Heart left ventricle (tissue), 16 donors: ENCODE results near the gene FAM20B. TPM values are rescaled to one million over a fixed set of nuclear protein-coding genes. Genes with fewer than 3 reads are reported as not detected.
"Not testable (repeated sequence)": the region's sequence is repeated elsewhere in the genome, so short reads cannot be mapped to it uniquely, and the experiment has no call there.

Experiments
- ATAC-seq, 4 donors: fragments of 200-7000 bp; cut with Tn5 transposase; one replicate each; pipeline ENCODE4 v1.9.1; 2020 to 2022; ENCODE audit warnings: moderate library complexity in 4 of 4, mild to moderate bottlenecking in 3 of 4, moderate number of reproducible peaks in 1 of 4
- DNase-seq, 5 donors: peaks; one replicate each; pipeline ENCODE4 v3.0.0-alpha.2; 2020
- H3K27ac ChIP-seq, 12 donors: fragments of 200-600 bp; sonication (generic) in 4 of 12; one replicate each; pipeline versions ENCODE4 v1.5.0 to v1.8.0; 2016 to 2022; ENCODE audit warnings: mild to moderate bottlenecking in 2 of 12
- H3K27me3 ChIP-seq, 9 donors: fragments of 200-600 bp; sonication (generic) in 2 of 9; one replicate each; pipeline versions ENCODE4 v1.5.1 to v1.8.0; 2016 to 2022; ENCODE audit warnings: mild to moderate bottlenecking in 3 of 9
- H3K36me3 ChIP-seq, 9 donors: fragments of 200-600 bp; sonication (generic) in 2 of 9; one replicate each; pipeline versions ENCODE4 v1.5.0 to v1.8.0; 2018 to 2022; ENCODE audit warnings: mild to moderate bottlenecking in 2 of 9
- H3K4me1 ChIP-seq, 12 donors: fragments of 200-600 bp; sonication (generic) in 4 of 12; one replicate each; pipeline versions ENCODE4 v1.5.0 to v1.8.0; 2016 to 2022; ENCODE audit warnings: mild to moderate bottlenecking in 3 of 12
- H3K4me3 ChIP-seq, 12 donors: fragments of 200-600 bp; sonication (generic) in 4 of 12; one replicate each; pipeline versions ENCODE4 v1.5.0 to v1.8.0; 2017 to 2022; ENCODE audit warnings: mild to moderate bottlenecking in 9 of 12, moderate library complexity in 4 of 12
- H3K9me3 ChIP-seq, 12 donors: fragments of 200-600 bp; sonication (generic) in 4 of 12; one replicate each; pipeline versions ENCODE4 v1.5.0 to v1.8.0; 2016 to 2022; ENCODE audit warnings: mild to moderate bottlenecking in 1 of 12
- CTCF ChIP-seq, 12 donors: fragments of 200-600 bp; sonication (generic) in 4 of 12; IDR thresholded peaks; one replicate each; pipeline versions ENCODE4 v1.5.0 to v1.8.0; 2018 to 2022; ENCODE audit warnings: antibody characterized with exemption in 12 of 12, mild to moderate bottlenecking in 5 of 12
- POLR2A ChIP-seq, 2 donors: fragments of 450-650 bp; IDR thresholded peaks; one replicate each; pipeline ENCODE4 v1.6.1; 2017; ENCODE audit warnings: antibody characterized with exemption in 2 of 2, mild to moderate bottlenecking in 2 of 2, moderate library complexity in 2 of 2
- WGBS, 4 donors: extraction: QIAGEN DNeasy Blood & Tissue Kit in 2 of 4; methylation state at CpG; one replicate each; pipeline versions ENCODE4 v1.1.5 to v1.1.7; 2013 to 2018; 5-methylcytosine and 5-hydroxymethylcytosine counted together
- intact Hi-C, 10 donors: fragments of 100-400 bp; cut with DNase I; formaldehyde crosslinking; loops; one replicate each; pipeline versions ENCODE4 v1.11.1 to v1.14.2; 2022
- polyA plus RNA-seq, 2 donors: library from polyadenylated mRNA; stranded (reverse); fragments of 200-250 nt; gene quantifications; one replicate each; pipeline ENCODE4 v1.2.3, GENCODE V29; 2013
- total RNA-seq, 9 donors: library from RNA; depleted of rRNA in 2 of 9; stranded (reverse); fragments of >200 nt in 2 of 9; fragmentation: NEBNext Ultra II Directional in 3 of 9; extraction: Animal tissue kit (Norgen Biotek cat#: 25700) in 3 of 9; gene quantifications; one replicate each; pipeline versions ENCODE4 v1.1.0 to v1.2.4, GENCODE V29; 2016 to 2023
- donor health status: ischemic (EF 13 %, LVEDD 7.1; RV severe dilation, severe dysfunction).
- donor health status: healthy with polysubstance abuse.
- donor health status: DM: no; HTN: yes; CAD: no.
- donor health status: DM: no; HTN: no; CAD: no.
- donor health status: ischemic (EF 25% LVEDD 6.9; RV normal size, moderate dysfunction).
- donor health status: ischemic (EF 25% LVEDD 5.7; RV mildly dilated, moderate dysfunction).
- donor health status: healthy.
- donor health status: DM: yes; HTN: yes; CAD: no.
- donor health status: ischemic (EF 35%, LVEDD 5.7; RV mildly dilated, moderate dysfunction).
- donor health status: nonischemic (EF 11% LVEDD 7.7; RV severe dilation, severe dysfunction).
- donor health status: DM: yes; HTN: yes; CAD: no.
- donor health status: PGD.
- donor health status: ischemic (EF 29% LVEDD 5.4; RV normal size, mild dysfunction).
- donor health status: nonischemic (EF 23%, LVEDD 6.1; RV moderate dilation, normal function).

Gene FAM20B
- total and polyA plus RNA-seq, 11 donors, result 13.8 to 70.1 (median 52.6) TPM

DNA sequence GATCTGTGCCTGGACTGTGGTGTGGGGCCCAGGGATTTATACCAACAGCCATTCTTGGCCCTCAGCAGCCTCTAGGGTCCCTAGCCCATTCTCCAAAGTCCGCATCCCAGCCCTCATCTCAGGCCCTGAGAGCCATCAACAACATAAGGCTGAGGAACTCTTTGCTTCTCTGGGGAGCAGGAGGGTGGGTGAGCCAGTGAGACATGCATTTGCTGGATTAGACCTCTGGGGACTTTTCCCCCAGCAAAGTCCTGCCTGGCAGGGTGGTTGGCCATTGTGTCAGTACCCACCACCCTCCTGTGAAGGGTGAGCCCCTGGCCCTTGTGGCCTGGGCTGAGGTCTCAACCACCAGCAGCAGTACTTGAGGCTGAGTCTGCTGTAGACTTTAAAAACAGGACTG is 24.2 kb upstream of the FAM20B start:
- DNase-seq (no peak), ATAC-seq (no peak)
- intact Hi-C loops, result loop anchor here in 8 of 10 donors (2.0 to 10.0 kb wide), 11 partner anchors 117 to 697 kb away; partner anchors contain the start of gene ANGPTL1 (in 1 of the 8)
- H3K4me1 ChIP-seq, result peaks cover 0 to 8% (median 0%) of the 10 kb centered on the region in 12 donors
- no peaks in the 10 kb centered on the region for H3K36me3 ChIP-seq
- TF ChIP-seq CTCF (IDR thresholded peaks at IDR 0.05) (no peak), POLR2A (IDR thresholded peaks at IDR 0.05) (no peak)
- peaks cover 0 to 3% (median 0%) of the 10 kb centered on the region in 12 donors for H3K9me3 ChIP-seq
- no peaks in the 10 kb centered on the region for H3K27me3 ChIP-seq
- no peak overlapping the region for H3K27ac ChIP-seq
- no peak overlapping the region for H3K4me3 ChIP-seq
- WGBS, 4 donors, result 92 to 100% (median 96%) methylated on average over 1 of the region's 1 CpG

DNA sequence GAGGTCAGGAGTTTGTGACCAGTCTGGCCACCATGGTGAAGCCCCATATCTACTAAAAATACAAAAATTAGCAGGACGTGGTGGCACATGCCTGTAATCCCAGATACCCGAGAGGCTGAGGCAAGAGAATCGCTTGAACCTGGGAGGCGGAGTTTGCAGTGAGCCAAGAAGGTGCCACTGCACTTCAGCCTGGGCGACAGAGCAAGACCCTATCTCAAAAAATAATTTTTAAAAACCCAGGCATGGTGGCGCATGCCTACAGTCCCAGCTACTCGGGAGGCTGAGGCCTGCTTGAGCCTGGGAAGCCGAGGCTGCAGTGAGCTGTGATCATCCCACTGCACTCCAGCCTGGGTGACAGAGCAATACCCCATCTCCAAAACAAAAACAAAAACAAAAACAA is 23.6 kb upstream of the FAM20B start:
- H3K9me3 ChIP-seq, H3K4me1 ChIP-seq, H3K36me3 ChIP-seq, ATAC-seq, H3K27ac ChIP-seq, DNase-seq, H3K27me3 ChIP-seq: not testable (repeated sequence)
- intact Hi-C loops, result loop anchor here (1.0 to 10.0 kb wide), 15 partner anchors 117 to 697 kb away; partner anchors contain the start of gene ANGPTL1 (in 1 of the 10)
- WGBS, 4 donors, result 91 to 94% (median 92%) methylated on average over 8 of the region's 8 CpGs
- peak overlapping the region in 1 of 12 donors; percentile 4 for H3K4me3 ChIP-seq

- peak in 1 of 2 donors; percentile 21 for TF ChIP-seq POLR2A (IDR thresholded peaks at IDR 0.05)
- TF ChIP-seq CTCF (IDR thresholded peaks at IDR 0.05), result peak; percentile 91 to 98 (median 94)
- no peak overlapping the region for H3K27ac ChIP-seq
- DNase-seq (peak; percentile 62 to 87 (median 71)), ATAC-seq (peak; percentile 60 to 92 (median 84))
- H3K36me3 ChIP-seq, result no peaks in the 10 kb centered on the region
- H3K4me3 ChIP-seq, result peak overlapping the region in 1 of 12 donors; percentile 4
- intact Hi-C loops, result loop anchor here (1.0 to 10.0 kb wide), 15 partner anchors 118 to 698 kb away; partner anchors contain the start of gene ANGPTL1 (in 1 of the 10)
- H3K9me3 ChIP-seq, result no peaks in the 10 kb centered on the region
- H3K4me1 ChIP-seq, result peaks cover 0 to 8% (median 0%) of the 10 kb centered on the region in 12 donors
- WGBS, 4 donors, result 26 to 28% (median 27%) methylated on average over 16 to 20 of the region's 20 CpGs
- no peaks in the 10 kb centered on the region for H3K27me3 ChIP-seq
Observed at GRCh38 chr1:179002552-179003345, 22.9 kb upstream of the FAM20B start.

DNA sequence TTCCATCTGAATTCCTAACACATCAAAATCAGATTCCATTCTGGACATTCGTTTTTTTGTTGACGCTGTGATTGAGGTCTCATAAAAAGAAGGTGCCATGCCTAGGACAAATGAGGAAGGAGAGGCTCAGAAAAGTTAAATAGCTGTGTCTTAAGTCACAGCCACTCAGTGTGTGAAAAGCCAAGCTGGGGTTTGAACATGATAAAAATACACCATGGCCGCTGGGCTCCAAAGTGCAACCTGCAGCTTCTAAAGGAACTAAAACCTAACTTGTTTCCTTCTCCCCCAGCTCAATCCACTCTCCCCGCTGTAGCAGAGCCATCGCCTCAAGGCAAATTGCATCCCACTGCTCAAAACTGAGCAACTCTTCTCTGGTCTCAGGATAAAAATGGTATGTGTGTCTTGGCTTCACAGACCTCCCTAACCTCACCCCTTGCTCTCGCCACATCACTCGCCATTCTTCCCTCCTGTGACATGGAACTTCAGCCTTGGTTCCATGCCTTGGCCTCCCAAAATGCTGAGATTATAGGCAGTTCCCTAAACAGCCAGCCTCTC is 22.1 kb upstream of the FAM20B start:
- peaks cover 0 to 8% (median 0%) of the 10 kb centered on the region in 12 donors for H3K4me1 ChIP-seq
- H3K36me3 ChIP-seq, result no peaks in the 10 kb centered on the region
- 86 to 90% (median 88%) methylated on average over 7 of the region's 7 CpGs for WGBS, 4 donors
- TF ChIP-seq CTCF (IDR thresholded peaks at IDR 0.05), result no peak
- no peak for TF ChIP-seq POLR2A (IDR thresholded peaks at IDR 0.05)
- no peaks in the 10 kb centered on the region for H3K27me3 ChIP-seq
- intact Hi-C loops, result loop anchor here (2.0 to 10.0 kb wide), 14 partner anchors 119 to 699 kb away; partner anchors contain the start of gene ANGPTL1 (in 1 of the 10)
- H3K27ac ChIP-seq, result no peak overlapping the region
- H3K9me3 ChIP-seq, result no peaks in the 10 kb centered on the region
- no peak for ATAC-seq
- no peak overlapping the region for H3K4me3 ChIP-seq
- DNase-seq, result no peak
